PC-3 (cell line): ENCODE measurements around the gene SLC4A2. TPM values are rescaled to one million over a fixed set of nuclear protein-coding genes. Genes with fewer than 3 reads are reported as not detected.

ENCODE experiments used
- ATAC-seq: fragments of 200-7000 bp; cut with Tn5 transposase; 2 replicates; pipeline ENCODE4 v1.9.1; 2020; ENCODE audit warnings: mild to moderate bottlenecking, moderate library complexity
- BruUV-seq: library from RNA; stranded (reverse); fragments of 400-500 nt; replicated peaks from 2 replicates; lab custom pipeline; 2021; lab: Mats Ljungman, UMichigan
- CTCF ChIA-PET: fragments of 300-600 bp; sonication (Branson Sonifier 250); formaldehyde crosslinking; loops from one replicate; lab custom pipeline; 2022; ENCODE audit warnings: antibody characterized with exemption; lab: Charles Lee
- POLR2A ChIA-PET: fragments of 300-600 bp; sonication (Branson Sonifier 250); formaldehyde crosslinking; loops from one replicate; lab custom pipeline; 2022; ENCODE audit warnings: antibody characterized with exemption; ENCODE audit not compliant: unreplicated experiment; lab: Charles Lee
- DNase-seq: peaks from one replicate; pipeline ENCODE4 v3.0.0-alpha.2; 2015
- H2AFZ ChIP-seq: fragments of 300-600 bp; sonication (generic); 2 replicates; pipeline ENCODE4 v1.6.0; 2016; ENCODE audit warnings: antibody characterized with exemption, low read length
- H3F3A ChIP-seq: fragments of 300-600 bp; sonication (generic); one replicate; pipeline ENCODE4 v1.6.0; 2017; ENCODE audit warnings: antibody characterized with exemption, low read length, control low read depth, mild to moderate bottlenecking; ENCODE audit not compliant: unreplicated experiment
- H3K27ac ChIP-seq: fragments of 300-600 bp; sonication (generic); 2 replicates; pipeline ENCODE4 v1.5.1; 2016; ENCODE audit warnings: mild to moderate bottlenecking, low read length
- H3K27me3 ChIP-seq: fragments of 300-600 bp; sonication (generic); 2 replicates; pipeline ENCODE4 v1.6.1; 2016; ENCODE audit warnings: low read length, mixed read lengths
- H3K36me3 ChIP-seq: fragments of 300-600 bp; sonication (generic); 2 replicates; pipeline ENCODE4 v1.6.1; 2016; ENCODE audit warnings: low read depth, mixed run types, low read length, mixed read lengths
- H3K4me1 ChIP-seq: fragments of 300-600 bp; sonication (generic); 2 replicates; pipeline ENCODE4 v1.5.1; 2016; ENCODE audit warnings: low read length; ENCODE audit not compliant: insufficient read depth
- H3K4me2 ChIP-seq: fragments of 300-600 bp; sonication (generic); 2 replicates; pipeline ENCODE4 v1.6.0; 2016; ENCODE audit warnings: low read length
- H3K4me3 ChIP-seq: fragments of 300-600 bp; sonication (generic); 2 replicates; pipeline ENCODE4 v1.5.1; 2016; ENCODE audit warnings: mild to moderate bottlenecking, low read length, mixed read lengths
- H3K79me2 ChIP-seq: fragments of 300-600 bp; sonication (generic); 2 replicates; pipeline ENCODE4 v1.6.1; 2017; ENCODE audit warnings: low read length, mixed read lengths
- H3K9ac ChIP-seq: fragments of 300-600 bp; sonication (generic); 2 replicates; pipeline ENCODE4 v1.6.0; 2016; ENCODE audit warnings: mild to moderate bottlenecking, low read length
- H3K9me2 ChIP-seq: fragments of 300-600 bp; sonication (generic); replicated peaks from 2 replicates; pipeline ENCODE4 v1.6.1; 2016; ENCODE audit warnings: mixed run types, low read length, mixed read lengths
- H3K9me3 ChIP-seq: fragments of 300-600 bp; sonication (generic); 2 replicates; pipeline ENCODE4 v1.6.1; 2016; ENCODE audit warnings: low read length, mixed read lengths
- H4K20me1 ChIP-seq: fragments of 300-600 bp; sonication (generic); 2 replicates; pipeline ENCODE4 v1.6.1; 2016; ENCODE audit warnings: low read length, mixed read lengths
- EZH2 ChIP-seq: fragments of 300-600 bp; sonication (generic); IDR thresholded peaks from one replicate; pipeline ENCODE4 v1.6.1; 2017; ENCODE audit warnings: antibody characterized with exemption, mild to moderate bottlenecking, low read length; ENCODE audit not compliant: unreplicated experiment
- EZH2phosphoT487 ChIP-seq: fragments of 300-600 bp; sonication (generic); IDR thresholded peaks from 2 replicates; pipeline ENCODE4 v1.6.1; 2018; ENCODE audit warnings: mild to moderate bottlenecking, antibody characterized with exemption, low read length, borderline replicate concordance
- intact Hi-C: fragments of 100-400 bp; cut with micrococcal nuclease; formaldehyde crosslinking; loops from 2 replicates; pipeline ENCODE4 v1.9.0; 2023
- total RNA-seq: library from RNA; depleted of rRNA; stranded (reverse); fragments of >200 nt; gene quantifications from 2 replicates; pipeline ENCODE4 v1.2.3, GENCODE V29; 2014
- TF ChIP-seq, protein P1 (sequence below): fragments of 300-600 bp; sonication (generic); conservative IDR thresholded peaks from 2 replicates; pipeline ENCODE4 v1.5.1; 2017; ENCODE audit warnings: antibody characterized with exemption, low read depth, mild to moderate bottlenecking, low read length

The SLC4A2 gene
- total RNA-seq, 1 experiment from 2014 or later, result 284 TPM

DNA sequence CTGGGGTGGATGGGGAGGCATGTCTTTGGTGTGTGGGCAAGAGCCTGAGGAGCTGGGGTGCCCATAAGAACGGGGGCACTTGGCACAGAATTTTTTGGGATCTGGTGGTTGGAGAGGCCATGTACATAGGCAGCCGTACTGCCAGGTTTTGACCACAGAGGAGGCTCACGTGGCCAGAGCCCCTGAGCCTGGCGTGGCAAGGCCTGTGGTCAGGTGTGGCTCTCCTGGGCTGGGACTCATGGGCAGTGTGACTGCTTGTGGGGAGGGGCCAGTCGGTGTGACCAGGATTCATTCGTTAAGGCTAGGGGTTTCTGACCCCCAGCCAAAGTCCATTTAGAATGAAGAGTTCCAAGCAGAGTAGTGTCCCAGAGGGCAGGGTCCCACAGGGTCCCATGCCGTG lies 65.1 kb downstream of the SLC4A2 start:
- Histone ChIP-seq H3K79me2 (no peaks in the 10 kb centered on the region), H3K4me2 (no peak overlapping the region), H3K4me3 (no peak overlapping the region), H3F3A (no peaks in the 10 kb centered on the region), H3K27ac (no peak overlapping the region), H4K20me1 (no peaks in the 10 kb centered on the region), H3K36me3 (peaks cover 11% of the 10 kb centered on the region), H3K27me3 (no peaks in the 10 kb centered on the region), H3K9me3 (no peaks in the 10 kb centered on the region), H3K4me1 (no peaks in the 10 kb centered on the region), H3K9ac (no peak overlapping the region), H3K9me2 (no peaks in the 10 kb centered on the region), H2AFZ (no peak overlapping the region)
- no TSS peak for BruUV-seq
- ATAC-seq (no peak), DNase-seq (no peak)
- intact Hi-C loops, result loop anchor here (1.0 to 2.0 kb wide), 2 partner anchors 48 to 178 kb away; no protein-coding TSS in a partner anchor
- TF ChIP-seq, protein P1, sequence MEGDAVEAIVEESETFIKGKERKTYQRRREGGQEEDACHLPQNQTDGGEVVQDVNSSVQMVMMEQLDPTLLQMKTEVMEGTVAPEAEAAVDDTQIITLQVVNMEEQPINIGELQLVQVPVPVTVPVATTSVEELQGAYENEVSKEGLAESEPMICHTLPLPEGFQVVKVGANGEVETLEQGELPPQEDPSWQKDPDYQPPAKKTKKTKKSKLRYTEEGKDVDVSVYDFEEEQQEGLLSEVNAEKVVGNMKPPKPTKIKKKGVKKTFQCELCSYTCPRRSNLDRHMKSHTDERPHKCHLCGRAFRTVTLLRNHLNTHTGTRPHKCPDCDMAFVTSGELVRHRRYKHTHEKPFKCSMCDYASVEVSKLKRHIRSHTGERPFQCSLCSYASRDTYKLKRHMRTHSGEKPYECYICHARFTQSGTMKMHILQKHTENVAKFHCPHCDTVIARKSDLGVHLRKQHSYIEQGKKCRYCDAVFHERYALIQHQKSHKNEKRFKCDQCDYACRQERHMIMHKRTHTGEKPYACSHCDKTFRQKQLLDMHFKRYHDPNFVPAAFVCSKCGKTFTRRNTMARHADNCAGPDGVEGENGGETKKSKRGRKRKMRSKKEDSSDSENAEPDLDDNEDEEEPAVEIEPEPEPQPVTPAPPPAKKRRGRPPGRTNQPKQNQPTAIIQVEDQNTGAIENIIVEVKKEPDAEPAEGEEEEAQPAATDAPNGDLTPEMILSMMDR, result no peak
- TF ChIP-seq EZH2phosphoT487 (no peak), EZH2 (no peak)
- ChIA-PET CTCF (interaction anchor here (1.0 to 1.4 kb wide), 4 partner anchors 23 to 53 kb away, joined by 4 to 10 read pairs (median 6); no protein-coding TSS in a partner anchor), POLR2A (interaction anchor here (0.6 kb wide), 1 partner anchor 96 kb away, joined by 5 read pairs; the partner anchor contains the start of gene ABCB8)

DNA sequence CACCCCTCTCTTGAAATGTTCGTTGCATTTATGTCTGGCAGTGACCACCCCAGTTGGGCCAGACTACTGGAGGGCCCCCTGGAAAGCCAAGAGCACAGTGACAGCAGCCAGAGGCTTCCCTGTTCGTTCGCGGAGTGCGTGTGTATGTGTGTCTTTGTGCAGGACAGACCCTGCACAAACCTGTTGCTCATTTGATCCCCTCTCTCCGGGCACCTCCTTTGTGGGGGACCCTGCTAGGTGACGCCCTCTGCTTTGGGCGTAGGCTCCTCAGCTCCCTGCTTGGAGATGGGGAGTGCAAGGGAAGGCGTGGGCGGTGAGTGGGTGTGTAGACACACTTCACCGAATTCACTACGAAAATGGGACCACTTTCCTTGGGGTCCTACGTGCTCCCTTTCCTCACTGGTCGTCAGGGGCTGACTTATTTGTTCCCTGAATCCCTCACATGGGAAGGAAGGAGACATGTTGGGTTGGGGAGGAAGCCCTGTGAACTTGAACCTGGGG lies 65.6 kb downstream of the SLC4A2 start:
- Histone ChIP-seq H3K4me3 (no peak overlapping the region), H2AFZ (no peak overlapping the region)

More for the DNA sequence above, 65.6 kb downstream of the SLC4A2 start:
- Histone ChIP-seq H3K4me1 (no peaks in the 10 kb centered on the region), H3K4me2 (no peak overlapping the region), H3K79me2 (no peaks in the 10 kb centered on the region), H4K20me1 (no peaks in the 10 kb centered on the region), H3K9me2 (no peaks in the 10 kb centered on the region), H3K27ac (no peak overlapping the region), H3K27me3 (no peaks in the 10 kb centered on the region), H3F3A (no peaks in the 10 kb centered on the region), H3K9ac (no peak overlapping the region), H3K9me3 (no peaks in the 10 kb centered on the region), H3K36me3 (peaks cover 11% of the 10 kb centered on the region)
- CTCF ChIA-PET, result interaction anchor here (1.4 kb wide), 1 partner anchor 52 kb away, joined by 4 read pairs; no protein-coding TSS in a partner anchor
- intact Hi-C loops, result loop anchor here (1.0 to 2.0 kb wide), 2 partner anchors 47 to 178 kb away; no protein-coding TSS in a partner anchor
- POLR2A ChIA-PET, result no interaction called here
- no peak for ATAC-seq
- TF ChIP-seq EZH2, result no peak
- TF ChIP-seq EZH2phosphoT487, result no peak
- TF ChIP-seq, protein P1, result no peak
- DNase-seq, result no peak
- BruUV-seq, result no TSS peak
